ENCODE results near the gene ZNF592.

- no peak for TF ChIP-seq CTCF (IDR thresholded peaks at IDR 0.05; ENCODE audit: insufficient read depth, low read length)
- no peak for TF ChIP-seq REST (IDR thresholded peaks at IDR 0.05; ENCODE audit: insufficient replicate concordance, low read depth)
- no peak for TF ChIP-seq POLR2AphosphoS5 (IDR thresholded peaks at IDR 0.05; ENCODE audit: low read depth)
- no peak for TF ChIP-seq GABPA (IDR thresholded peaks at IDR 0.05; ENCODE audit: low read depth)
These were observed 11.8 kb downstream of the ZNF592 start for GRCh38 chr15:84760219-84760618.

All from HL-60 (cell line).